H9 (cell line): Measurements from ENCODE around the gene GABRB3. TPM values are rescaled to one million over a fixed set of nuclear protein-coding genes. Genes with fewer than 3 reads are reported as not detected.

Source experiments
- DNase-seq: peaks from one replicate; pipeline ENCODE4 v3.0.0-alpha.2; 2017
- H2AFZ ChIP-seq: one replicate; pipeline ENCODE4 v1.6.1; 2013; ENCODE audit warnings: mild to moderate bottlenecking, low read length, control low read depth, moderate library complexity
- H2AK5ac ChIP-seq: 2 replicates; pipeline ENCODE4 v1.6.1; 2013; ENCODE audit warnings: low read length, control low read depth, mixed read lengths; ENCODE audit not compliant: insufficient read length
- H2BK120ac ChIP-seq: one replicate; pipeline ENCODE4 v1.6.1; 2013; ENCODE audit warnings: low read depth, mild to moderate bottlenecking, low read length, control low read depth, inconsistent platforms; ENCODE audit not compliant: poor library complexity, severe bottlenecking
- H2BK12ac ChIP-seq: 2 replicates; pipeline ENCODE4 v1.6.1; 2013; ENCODE audit warnings: low read length, control low read depth, mixed read lengths, low read depth; ENCODE audit not compliant: insufficient read length
- H2BK15ac ChIP-seq: 2 replicates; pipeline ENCODE4 v1.6.1; 2013; ENCODE audit warnings: low read depth, low read length, control low read depth
- H2BK20ac ChIP-seq: one replicate; pipeline ENCODE4 v1.6.1; 2013; ENCODE audit warnings: low read depth, mild to moderate bottlenecking, low read length, control low read depth, inconsistent platforms; ENCODE audit not compliant: poor library complexity, severe bottlenecking
- H2BK5ac ChIP-seq: 2 replicates; pipeline ENCODE4 v1.6.1; 2013; ENCODE audit warnings: low read length, control low read depth, mixed read lengths; ENCODE audit not compliant: insufficient read length
- H3K14ac ChIP-seq: 2 replicates; pipeline ENCODE4 v1.6.1; 2013; ENCODE audit warnings: low read length, control low read depth; ENCODE audit not compliant: insufficient read depth
- H3K18ac ChIP-seq: 2 replicates; pipeline ENCODE4 v1.6.1; 2013; ENCODE audit warnings: low read depth, mild to moderate bottlenecking, mixed read lengths, low read length, control low read depth; ENCODE audit not compliant: insufficient read length
- H3K23ac ChIP-seq: 2 replicates; pipeline ENCODE4 v1.6.1; 2013; ENCODE audit warnings: low read length, control low read depth, mixed read lengths, low read depth; ENCODE audit not compliant: insufficient read length
- H3K23me2 ChIP-seq: 2 replicates; pipeline ENCODE4 v1.6.1; 2013; ENCODE audit warnings: low read depth, mild to moderate bottlenecking, mixed read lengths, low read length, control low read depth; ENCODE audit not compliant: insufficient read length, poor library complexity, severe bottlenecking
- H3K27ac ChIP-seq: 2 replicates; pipeline ENCODE4 v1.5.1; 2013; ENCODE audit warnings: low read length, control low read depth, mixed read lengths, low read depth; ENCODE audit not compliant: insufficient read length
- H3K27me3 ChIP-seq: 2 replicates; pipeline ENCODE4 v1.6.1; 2013; ENCODE audit warnings: low read length, control low read depth, inconsistent platforms; ENCODE audit not compliant: insufficient read depth
- H3K4ac ChIP-seq: 2 replicates; pipeline ENCODE4 v1.6.1; 2013; ENCODE audit warnings: low read depth, mild to moderate bottlenecking, control low read depth, inconsistent platforms, low read length, moderate library complexity
- H3K4me1 ChIP-seq: 2 replicates; pipeline ENCODE4 v1.6.1; 2013; ENCODE audit warnings: low read length, control low read depth, inconsistent platforms; ENCODE audit not compliant: insufficient read depth
- H3K4me2 ChIP-seq: 2 replicates; pipeline ENCODE4 v1.6.1; 2013; ENCODE audit warnings: low read length, control low read depth, mixed read lengths; ENCODE audit not compliant: insufficient read length, insufficient read depth
- H3K56ac ChIP-seq: 2 replicates; pipeline ENCODE4 v1.6.1; 2013; ENCODE audit warnings: low read depth, mild to moderate bottlenecking, mixed read lengths, low read length, control low read depth; ENCODE audit not compliant: insufficient read length
- H3K79me1 ChIP-seq: 2 replicates; pipeline ENCODE4 v1.6.1; 2013; ENCODE audit warnings: low read depth, mild to moderate bottlenecking, moderate library complexity, low read length, control low read depth, inconsistent platforms; ENCODE audit not compliant: insufficient read depth, poor library complexity, severe bottlenecking
- H3K79me2 ChIP-seq: 2 replicates; pipeline ENCODE4 v1.6.1; 2013; ENCODE audit warnings: low read length, control low read depth, inconsistent platforms; ENCODE audit not compliant: insufficient read depth
- H3K9ac ChIP-seq: 2 replicates; pipeline ENCODE4 v1.6.1; 2013; ENCODE audit warnings: low read length, control low read depth, mixed read lengths; ENCODE audit not compliant: insufficient read length; ENCODE audit errors: extremely low read depth
- H3K9me3 ChIP-seq: one replicate; pipeline ENCODE4 v1.6.1; 2013; ENCODE audit warnings: low read depth, low read length, inconsistent platforms; ENCODE audit not compliant: control insufficient read depth
- H3T11ph ChIP-seq: one replicate; pipeline ENCODE4 v1.6.1; 2013; ENCODE audit warnings: mild to moderate bottlenecking, low read length, control low read depth, inconsistent platforms
- H4K20me1 ChIP-seq: one replicate; pipeline ENCODE4 v1.6.1; 2013; ENCODE audit not compliant: control insufficient read depth, insufficient read length, insufficient read depth
- H4K5ac ChIP-seq: 2 replicates; pipeline ENCODE4 v1.6.1; 2013; ENCODE audit warnings: low read depth, mild to moderate bottlenecking, mixed read lengths, low read length, control low read depth; ENCODE audit not compliant: insufficient read length
- H4K8ac ChIP-seq: replicated peaks from 2 replicates; pipeline ENCODE4 v1.6.1; 2013; ENCODE audit warnings: low read length, control low read depth, mixed read lengths, low read depth; ENCODE audit not compliant: insufficient read length
- H4K91ac ChIP-seq: 2 replicates; pipeline ENCODE4 v1.6.1; 2013; ENCODE audit warnings: low read depth, mild to moderate bottlenecking, moderate library complexity, mixed read lengths, low read length, control low read depth; ENCODE audit not compliant: insufficient read length
- H3K27ac Mint-ChIP-seq, 3 experiments: 2 replicates in 2 of 3; 3 replicates in 1 of 3; pipeline ENCODE4 v1.8.0; 2020 to 2021; ENCODE audit warnings: mixed read lengths in 3 of 3, mild to moderate bottlenecking in 1 of 3, moderate library complexity in 1 of 3
- H3K27me3 Mint-ChIP-seq: 2 replicates; pipeline ENCODE4 v1.8.0; 2021; ENCODE audit warnings: low read depth, mild to moderate bottlenecking, moderate library complexity, mixed read lengths
- H3K36me3 Mint-ChIP-seq, 3 experiments: 2 replicates in 2 of 3; 3 replicates in 1 of 3; pipeline ENCODE4 v1.8.0; 2020 to 2021; ENCODE audit warnings: low read depth in 3 of 3, mixed read lengths in 3 of 3; ENCODE audit not compliant: insufficient read depth in 1 of 3
- H3K4me1 Mint-ChIP-seq, 2 experiments: 2 replicates each; pipeline ENCODE4 v1.8.0; 2020; ENCODE audit warnings: mixed read lengths in 2 of 2
- H3K4me3 Mint-ChIP-seq, 2 experiments: 2 replicates in 1 of 2; 3 replicates in 1 of 2; pipeline ENCODE4 v1.8.0; 2020 to 2021; ENCODE audit warnings: mild to moderate bottlenecking in 2 of 2, mixed read lengths in 2 of 2, moderate library complexity in 1 of 2
- H3K9me3 Mint-ChIP-seq, 2 experiments: 2 replicates in 1 of 2; 3 replicates in 1 of 2; pipeline ENCODE4 v1.8.0; 2020; ENCODE audit warnings: mild to moderate bottlenecking in 2 of 2, mixed read lengths in 2 of 2, moderate library complexity in 1 of 2
- WGBS: extraction: QIAGEN DNeasy Blood & Tissue Kit; methylation state at CpG from one replicate; pipeline ENCODE4 v1.1.7; 2013; ENCODE audit warnings: missing lambda C conversion rate, low lambda C conversion rate, mixed read lengths; ENCODE audit not compliant: insufficient read length; ENCODE audit errors: extremely low coverage; 5-methylcytosine and 5-hydroxymethylcytosine counted together
- total RNA-seq: library from RNA; stranded (reverse); gene quantifications from 2 replicates; pipeline ENCODE4 v1.2.1, GENCODE V29; 2021
- TF ChIP-seq, protein P1 (sequence below): fragments of 200-600 bp; sonication (generic); conservative IDR thresholded peaks from 3 replicates; pipeline ENCODE4 v1.8.0; 2021; ENCODE audit warnings: antibody characterized with exemption, mild to moderate bottlenecking

GABRB3 gene
- total RNA-seq, 1 experiment from 2014 or later = 98.2 TPM

DNA sequence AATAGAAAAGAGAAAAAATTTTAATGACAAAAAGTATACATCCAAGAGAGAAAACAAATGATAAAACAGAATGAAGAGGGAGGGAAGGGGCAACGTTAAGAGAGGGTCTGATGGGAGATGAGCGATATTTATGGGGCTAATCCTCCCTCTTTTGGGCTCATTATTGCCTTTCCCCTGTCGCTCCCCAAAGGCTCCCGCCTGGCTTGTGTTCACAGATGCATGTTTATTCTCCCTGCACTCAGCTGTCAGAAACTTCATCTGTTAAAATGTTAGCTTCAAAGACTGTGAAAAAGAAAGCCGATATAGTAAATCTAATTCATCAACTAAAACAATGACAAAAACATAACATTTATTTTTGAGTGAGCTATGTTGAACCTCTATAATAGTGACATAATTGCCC lies 74.3 kb downstream of the GABRB3 start:
- Histone ChIP-seq H2BK15ac (no peak overlapping the region), H4K8ac (no peak overlapping the region), H4K91ac (no peak overlapping the region), H3K56ac (no peak overlapping the region), H3K4me2 (no peak overlapping the region), H2BK20ac (no peak overlapping the region), H3K27ac (no peak overlapping the region), H3K14ac (no peak overlapping the region), H3K79me1 (no peaks in the 10 kb centered on the region), H3K9me3 (no peaks in the 10 kb centered on the region), H3K9ac (no peak overlapping the region), H4K5ac (no peak overlapping the region), H3T11ph (no peak overlapping the region), H2BK5ac (no peak overlapping the region), H2BK120ac (no peak overlapping the region), H3K23me2 (no peaks in the 10 kb centered on the region), H3K4me1 (peaks cover 5% of the 10 kb centered on the region), H3K18ac (no peak overlapping the region), H2BK12ac (no peak overlapping the region), H2AFZ (no peak overlapping the region), H4K20me1 (no peaks in the 10 kb centered on the region), H3K27me3 (no peaks in the 10 kb centered on the region), H2AK5ac (no peak overlapping the region), H3K4ac (no peak overlapping the region), H3K79me2 (peaks cover 24% of the 10 kb centered on the region; the same call in 1 of the 2 replicates), H3K23ac (no peak overlapping the region)
- H3K9me3 Mint-ChIP-seq = peaks cover 15 to 16% of the 10 kb centered on the region in 2 experiments
- TF ChIP-seq, protein P1, sequence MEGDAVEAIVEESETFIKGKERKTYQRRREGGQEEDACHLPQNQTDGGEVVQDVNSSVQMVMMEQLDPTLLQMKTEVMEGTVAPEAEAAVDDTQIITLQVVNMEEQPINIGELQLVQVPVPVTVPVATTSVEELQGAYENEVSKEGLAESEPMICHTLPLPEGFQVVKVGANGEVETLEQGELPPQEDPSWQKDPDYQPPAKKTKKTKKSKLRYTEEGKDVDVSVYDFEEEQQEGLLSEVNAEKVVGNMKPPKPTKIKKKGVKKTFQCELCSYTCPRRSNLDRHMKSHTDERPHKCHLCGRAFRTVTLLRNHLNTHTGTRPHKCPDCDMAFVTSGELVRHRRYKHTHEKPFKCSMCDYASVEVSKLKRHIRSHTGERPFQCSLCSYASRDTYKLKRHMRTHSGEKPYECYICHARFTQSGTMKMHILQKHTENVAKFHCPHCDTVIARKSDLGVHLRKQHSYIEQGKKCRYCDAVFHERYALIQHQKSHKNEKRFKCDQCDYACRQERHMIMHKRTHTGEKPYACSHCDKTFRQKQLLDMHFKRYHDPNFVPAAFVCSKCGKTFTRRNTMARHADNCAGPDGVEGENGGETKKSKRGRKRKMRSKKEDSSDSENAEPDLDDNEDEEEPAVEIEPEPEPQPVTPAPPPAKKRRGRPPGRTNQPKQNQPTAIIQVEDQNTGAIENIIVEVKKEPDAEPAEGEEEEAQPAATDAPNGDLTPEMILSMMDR = no peak
- no CpG with 5 or more reads among the region's 5 CpGs for WGBS
- H3K36me3 Mint-ChIP-seq = peaks cover 17 to 38% (median 29%) of the 10 kb centered on the region in 3 experiments
- H3K4me1 Mint-ChIP-seq = peaks cover 34 to 39% of the 10 kb centered on the region in 2 experiments
- H3K27ac Mint-ChIP-seq = no peak overlapping the region
- no peaks in the 10 kb centered on the region for H3K27me3 Mint-ChIP-seq
- H3K4me3 Mint-ChIP-seq = no peak overlapping the region
- no peak for DNase-seq
